GM12878 (cell line): ENCODE results near the gene COQ10B. TPM values are rescaled to one million over a fixed set of nuclear protein-coding genes. Genes with fewer than 3 reads are reported as not detected.

Experiments
- ATAC-seq: fragments of 200-7000 bp; cut with Tn5 transposase; 3 replicates; pipeline ENCODE4 v1.9.1; 2020; ENCODE audit warnings: mild to moderate bottlenecking, moderate library complexity
- BruUV-seq: library from RNA; stranded (reverse); fragments of 400-500 nt; replicated peaks from 2 replicates; lab custom pipeline; 2021; lab: Mats Ljungman, UMichigan
- CTCF ChIA-PET: fragments of 300-600 bp; sonication (Branson Sonifier 250); formaldehyde crosslinking; extraction: SDS; loops from one replicate; lab custom pipeline; 2021; ENCODE audit warnings: inconsistent platforms; lab: Yijun Ruan, JAX
- POLR2A ChIA-PET: fragments of 350-600 bp; formaldehyde crosslinking; extraction: SDS; loops from one replicate; lab custom pipeline; 2021; ENCODE audit warnings: inconsistent platforms; lab: Charles Lee
- RAD21 ChIA-PET: fragments of 300-600 bp; sonication (Branson Sonifier 250); formaldehyde crosslinking; loops from one replicate; lab custom pipeline; 2023; ENCODE audit warnings: antibody characterized with exemption; ENCODE audit not compliant: unreplicated experiment; lab: Charles Lee
- SMC1A ChIA-PET: fragments of 300-600 bp; sonication (Branson Sonifier 250); formaldehyde crosslinking; loops from one replicate; lab custom pipeline; 2023; ENCODE audit not compliant: unreplicated experiment, uncharacterized antibody; lab: Charles Lee
- DNase-seq: peaks from one replicate; pipeline ENCODE4 v3.0.0-alpha.2; 2011; ENCODE audit warnings: low read depth, low spot score
- FAIRE-seq: peaks from 3 replicates; lab custom pipeline; 2011; peaks lifted over from hg19 to GRCh38; lab: Jason Lieb, UNC
- H2AFZ ChIP-seq: 2 replicates; pipeline ENCODE4 v1.6.0; 2011; ENCODE audit warnings: low read depth, low read length, control low read depth; ENCODE audit not compliant: control insufficient read depth
- H3K27ac ChIP-seq: 2 replicates; pipeline ENCODE4 v1.5.1; 2011; ENCODE audit warnings: control low read depth; ENCODE audit not compliant: control insufficient read depth, insufficient read depth
- H3K27me3 ChIP-seq, 2 experiments: replicated peaks in 1 of 2; 2 replicates each; pipeline versions ENCODE4 v1.6.0 to v1.6.1; 2011; ENCODE audit warnings: low read length in 1 of 2; ENCODE audit not compliant: control insufficient read depth in 2 of 2, insufficient read depth in 2 of 2
- H3K36me3 ChIP-seq, 2 experiments: 2 replicates each; pipeline ENCODE4 v1.5.1; 2011; ENCODE audit warnings: low read length in 1 of 2; ENCODE audit not compliant: control insufficient read depth in 2 of 2, insufficient read depth in 2 of 2
- H3K4me1 ChIP-seq: 2 replicates; pipeline ENCODE4 v1.6.1; 2011; ENCODE audit warnings: mild to moderate bottlenecking, low read length, moderate library complexity, mixed read lengths; ENCODE audit not compliant: control insufficient read depth, insufficient read depth
- H3K4me2 ChIP-seq: 2 replicates; pipeline ENCODE4 v1.6.0; 2011; ENCODE audit warnings: control low read depth; ENCODE audit not compliant: control insufficient read depth, insufficient read depth
- H3K4me3 ChIP-seq: fragments of 200-600 bp; sonication (generic); 2 replicates; pipeline ENCODE4 v1.5.1; 2016
- H3K79me2 ChIP-seq: 2 replicates; pipeline ENCODE4 v1.6.0; 2011; ENCODE audit warnings: low read length; ENCODE audit not compliant: control insufficient read depth, insufficient read depth
- H3K9ac ChIP-seq: 2 replicates; pipeline ENCODE4 v1.8.0; 2011; ENCODE audit warnings: low read length, control low read depth, mixed read lengths; ENCODE audit not compliant: control insufficient read depth, insufficient read depth
- H3K9me3 ChIP-seq: replicated peaks from 3 replicates; pipeline ENCODE4 v1.5.1; 2011; ENCODE audit warnings: mild to moderate bottlenecking, low read length; ENCODE audit not compliant: control insufficient read depth, insufficient read depth
- H4K20me1 ChIP-seq: 2 replicates; pipeline ENCODE4 v1.6.0; 2011; ENCODE audit not compliant: control insufficient read depth, insufficient read depth
- ATF2 ChIP-seq: IDR thresholded peaks from 2 replicates; pipeline ENCODE4 v1.6.1; 2012; ENCODE audit warnings: low read length, inconsistent platforms
- CHD4 ChIP-seq: fragments of 200-600 bp; sonication (generic); IDR thresholded peaks from 2 replicates; pipeline ENCODE4 v1.6.1; 2016; ENCODE audit warnings: mild to moderate bottlenecking
- CREM ChIP-seq: IDR thresholded peaks from 2 replicates; pipeline ENCODE4 v1.6.1; 2014; ENCODE audit warnings: antibody characterized with exemption, low read depth
- EZH2 ChIP-seq: IDR thresholded peaks from 2 replicates; pipeline ENCODE4 v1.6.1; 2012; ENCODE audit warnings: low read depth, mild to moderate bottlenecking, control low read depth, inconsistent platforms, low read length, borderline replicate concordance; ENCODE audit not compliant: control insufficient read depth
- HDAC2 ChIP-seq: fragments of 200-600 bp; sonication (generic); IDR thresholded peaks from 2 replicates; pipeline ENCODE4 v1.6.1; 2017
- JUNB ChIP-seq: IDR thresholded peaks from 2 replicates; pipeline ENCODE4 v1.6.1; 2016; ENCODE audit warnings: antibody characterized with exemption, mild to moderate bottlenecking
- LARP7 ChIP-seq: fragments of 450-650 bp; IDR thresholded peaks from 2 replicates; pipeline ENCODE4 v1.6.1; 2017; ENCODE audit warnings: mild to moderate bottlenecking
- MEF2A ChIP-seq: IDR thresholded peaks from 2 replicates; pipeline ENCODE4 v1.6.1; 2011; ENCODE audit warnings: low read depth, mild to moderate bottlenecking, low read length, moderate library complexity; ENCODE audit not compliant: insufficient read depth
- MTA3 ChIP-seq: IDR thresholded peaks from 2 replicates; pipeline ENCODE4 v1.6.1; 2012; ENCODE audit warnings: low read length, inconsistent platforms, borderline replicate concordance
- NFXL1 ChIP-seq: fragments of 450-650 bp; IDR thresholded peaks from 2 replicates; pipeline ENCODE4 v1.6.1; 2017; ENCODE audit warnings: antibody characterized with exemption, mild to moderate bottlenecking, borderline replicate concordance
- PAX5 ChIP-seq: IDR thresholded peaks from 2 replicates; pipeline ENCODE4 v1.6.1; 2011; ENCODE audit warnings: low read depth, low read length, borderline replicate concordance
- SP1 ChIP-seq: IDR thresholded peaks from one replicate; pipeline ENCODE4 v1.6.1; 2011; ENCODE audit warnings: low read depth, low read length
- WGBS: methylation state at CpG from one replicate; pipeline ENCODE4 v1.1.6; 2016; ENCODE audit warnings: low lambda C conversion rate; ENCODE audit not compliant: insufficient replicate concordance, insufficient coverage; ENCODE audit errors: missing lambda C conversion rate; 5-methylcytosine and 5-hydroxymethylcytosine counted together
- in situ Hi-C: fragments of 300-500 bp; cut with MboI; formaldehyde crosslinking; loops from 9 replicates; pipeline ENCODE4 v1.14.3; 2018; ENCODE audit warnings: mixed read lengths
- intact Hi-C: fragments of 100-400 bp; cut with micrococcal nuclease; formaldehyde crosslinking; loops from one replicate; pipeline ENCODE4 v1.14.2; 2022; ENCODE audit not compliant: unreplicated experiment
- polyA plus RNA-seq, 11 experiments: library from polyadenylated mRNA; depleted of rRNA in 4 of 11; unstranded in 6 of 11; stranded (reverse) in 5 of 11; fragments of >200 nt; fragmentation: Nextera tagmentation in 4 of 11; fragmentation: Illumina TruSeq in 1 of 11; extraction: Ambion mirVana in 4 of 11; extraction: Trizol in 1 of 11; gene quantifications; 1 replicate in 1 of 11; 2 replicates in 10 of 11; pipeline versions ENCODE4 v1.2.1 to v1.2.3, GENCODE V29; 2011 to 2016; ENCODE audit warnings: inconsistent platforms in 2 of 11, missing spikeins in 2 of 11, low read depth in 1 of 11
- total RNA-seq, 4 experiments: library from RNA; depleted of rRNA in 3 of 4; stranded (reverse); fragments of >200 nt in 3 of 4; fragmentation: Illumina TruSeq in 1 of 4; extraction: Trizol in 1 of 4; gene quantifications; 2 replicates each; pipeline versions ENCODE4 v1.2.1 to v1.2.3, GENCODE V29; 2013 to 2021

The COQ10B gene
- total and polyA plus RNA-seq, 10 of the 15 experiments (the other 5 are each of a cell fraction or from before 2014, with no cell fraction given): 3.6 to 23.2 (median 13.2) TPM

- POLR2A ChIA-PET: interaction anchor here (0.6 to 12.1 kb wide), 7 partner anchors 17 to 967 kb away, joined by 3 to 156 read pairs (median 24); partner anchors contain the start of genes COQ10B, MARS2, MOB4 and SF3B1
- WGBS: 1% methylated on average over 14 of the region's 14 CpGs
- Histone ChIP-seq H3K9me3 (no peaks in the 10 kb centered on the region), H4K20me1 (no peaks in the 10 kb centered on the region), H3K4me3 (peak overlapping the region; percentile 88), H3K36me3 (peaks cover 2 to 25% of the 10 kb centered on the region in 2 experiments), H3K4me1 (peaks cover 13% of the 10 kb centered on the region), H3K27me3 (no peaks in the 10 kb centered on the region), H3K4me2 (peak overlapping the region; percentile 93), H3K79me2 (peaks cover 93% of the 10 kb centered on the region), H3K27ac (peak overlapping the region; percentile 85; the same call in 1 of the 2 replicates), H2AFZ (no peak overlapping the region), H3K9ac (peak overlapping the region; percentile 70)
- DNase-seq: no peak
- BruUV-seq: no TSS peak
- no peak for FAIRE-seq
- intact Hi-C loops (loop anchor here (2.0 to 5.0 kb wide), 3 partner anchors 46 to 279 kb away; partner anchors contain the start of gene COQ10B), in situ Hi-C loops (no loop called here)
- SMC1A ChIA-PET: interaction anchor here (0.9 to 1.6 kb wide), 4 partner anchors 9 to 207 kb away, joined by 3 read pairs; partner anchors contain the start of gene MARS2
- RAD21 ChIA-PET: interaction anchor here (0.8 to 5.5 kb wide), 4 partner anchors 16 to 207 kb away, joined by 3 to 47 read pairs (median 12); partner anchors contain the start of genes MARS2 and MOB4
- CTCF ChIA-PET: interaction anchor here (0.6 to 1.5 kb wide), 3 partner anchors 67 to 107 kb away, joined by 3 to 4 read pairs (median 3); no protein-coding TSS in a partner anchor
- ATAC-seq: no peak
- TF ChIP-seq NFXL1: no peak
- 0 out of 2 replicates have a peak, but pooled peaks have one; percentile 18 for TF ChIP-seq PAX5
- peak; percentile 31; the same call in 1 of the 2 replicates for TF ChIP-seq MTA3
- TF ChIP-seq CREM: no peak
- no peak for TF ChIP-seq MEF2A
- no peak for TF ChIP-seq CHD4
- TF ChIP-seq LARP7: peak; percentile 32; the same call in 1 of the 2 replicates
- TF ChIP-seq EZH2: no peak
- TF ChIP-seq JUNB: no peak
- TF ChIP-seq HDAC2: no peak
- TF ChIP-seq ATF2: peak; percentile 39; the same call in 1 of the 2 replicates
- no peak for TF ChIP-seq SP1
- TF ChIP-seq, all 136 proteins: peak for 4
Measured at GRCh38 chr2:197498235-197498936, 45.0 kb downstream of the COQ10B start.
